Measurements from ENCODE around the gene PDS5B.
"Not testable (repeated sequence)": the region's sequence is repeated elsewhere in the genome, so short reads cannot be mapped to it uniquely, and the experiment has no call there.

Gene PDS5B

DNA sequence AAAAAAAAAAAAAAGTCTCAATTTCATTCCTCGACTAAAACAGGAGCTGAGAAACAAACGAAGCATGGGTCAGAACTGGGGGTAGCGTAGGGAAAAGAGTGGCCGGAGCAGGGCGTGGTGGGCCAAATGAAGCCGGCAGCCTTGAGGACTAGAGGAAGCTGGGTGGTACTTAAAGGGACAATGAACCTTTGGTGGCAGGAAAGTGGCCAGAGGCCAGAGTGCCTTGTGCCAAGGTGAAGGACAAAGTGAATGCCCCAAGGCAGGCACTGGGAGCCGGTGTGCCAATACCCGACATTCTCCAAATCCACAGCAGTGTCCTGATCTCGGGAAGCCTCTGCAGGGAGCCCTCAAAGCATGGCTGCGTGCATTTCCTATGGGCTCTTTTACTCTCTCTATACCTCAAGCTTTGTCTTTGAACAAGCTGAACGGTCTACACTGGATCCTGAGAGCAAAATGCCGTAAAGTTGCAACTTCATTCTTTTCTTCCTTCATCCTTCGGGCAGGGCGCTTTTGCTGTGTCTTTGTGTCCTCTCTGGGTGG, 235.0 kb downstream of the PDS5B start:
- DNase-seq = no peak

DNA sequence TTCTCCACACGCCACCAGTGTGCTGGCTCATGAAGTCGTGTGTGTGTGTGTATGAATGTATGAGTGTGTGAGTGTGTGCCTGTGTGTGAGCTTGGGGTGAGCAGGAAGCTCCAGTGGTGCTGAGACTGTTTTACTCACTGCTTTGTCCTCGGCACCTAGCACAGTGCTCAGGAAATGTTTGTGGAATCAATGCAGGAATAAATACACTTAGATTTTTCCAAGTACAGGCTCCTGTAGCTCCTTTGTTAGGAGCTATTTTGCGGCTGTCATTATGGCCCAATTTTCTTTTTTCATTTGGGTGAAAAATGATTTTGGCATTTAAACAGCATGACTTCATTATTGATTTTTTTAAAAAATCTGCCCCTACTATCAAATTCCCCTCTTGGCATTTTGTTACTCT, 236.5 kb downstream of the PDS5B start:
- no peak for DNase-seq

DNA sequence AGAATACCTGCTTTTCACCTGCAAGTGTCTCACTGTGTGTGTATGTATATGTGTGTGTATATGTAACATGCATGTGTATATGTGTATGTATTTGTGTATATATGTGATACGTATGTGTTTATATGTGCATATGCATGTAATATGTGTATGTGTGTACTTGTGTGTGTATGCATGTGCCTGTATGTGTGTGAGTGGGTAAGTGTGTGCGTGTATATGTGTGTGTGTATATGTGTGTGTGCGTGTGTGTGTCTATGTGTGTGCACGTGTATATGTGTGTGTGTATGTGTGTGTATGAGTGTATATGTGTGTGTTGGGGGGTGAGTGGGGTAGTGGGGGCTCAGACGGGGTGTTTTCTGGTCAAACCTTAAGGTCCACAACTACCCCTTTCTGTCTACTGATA, 237.3 kb downstream of the PDS5B start:
- no peak for DNase-seq

DNA sequence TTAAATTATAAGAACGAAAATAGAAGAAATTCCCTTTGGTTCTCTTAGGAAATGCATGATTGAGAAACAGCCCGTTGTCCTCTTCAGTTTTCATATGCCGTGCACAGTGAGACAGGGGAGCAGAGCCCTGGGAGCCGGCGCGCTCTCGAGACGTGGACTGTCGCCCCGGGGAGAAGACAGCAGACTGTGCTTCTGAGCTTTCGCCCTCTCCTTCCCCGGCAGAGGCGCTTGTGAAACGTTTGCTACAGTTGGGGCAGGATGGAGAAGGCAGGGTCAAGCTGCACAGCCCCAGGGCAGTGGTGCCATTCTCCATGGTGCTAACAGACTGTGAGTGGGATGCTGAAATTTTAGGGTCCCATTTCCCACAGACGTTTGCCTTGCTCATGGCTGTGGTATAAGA, 237.8 kb downstream of the PDS5B start:
- DNase-seq = no peak

DNA sequence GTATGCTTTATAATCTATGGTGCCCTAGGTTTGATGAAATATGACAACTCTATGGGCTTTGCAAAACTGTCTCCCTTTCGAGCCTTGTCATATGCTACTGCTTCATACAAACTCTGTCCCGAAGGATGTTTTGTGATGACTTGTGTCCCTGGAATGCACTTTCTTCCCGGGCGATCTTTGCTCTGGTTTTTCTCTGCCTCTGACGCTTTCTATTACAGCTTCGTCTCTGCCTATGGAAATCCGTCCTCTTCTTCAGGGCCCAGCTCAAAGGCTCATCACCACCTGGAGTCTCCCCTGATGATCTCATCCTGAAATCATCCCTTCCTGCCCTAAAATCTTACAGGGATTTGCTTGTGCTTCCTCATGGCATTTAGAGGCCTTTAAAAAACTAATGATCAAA, 238.4 kb downstream of the PDS5B start:
- no peak for DNase-seq

DNA sequence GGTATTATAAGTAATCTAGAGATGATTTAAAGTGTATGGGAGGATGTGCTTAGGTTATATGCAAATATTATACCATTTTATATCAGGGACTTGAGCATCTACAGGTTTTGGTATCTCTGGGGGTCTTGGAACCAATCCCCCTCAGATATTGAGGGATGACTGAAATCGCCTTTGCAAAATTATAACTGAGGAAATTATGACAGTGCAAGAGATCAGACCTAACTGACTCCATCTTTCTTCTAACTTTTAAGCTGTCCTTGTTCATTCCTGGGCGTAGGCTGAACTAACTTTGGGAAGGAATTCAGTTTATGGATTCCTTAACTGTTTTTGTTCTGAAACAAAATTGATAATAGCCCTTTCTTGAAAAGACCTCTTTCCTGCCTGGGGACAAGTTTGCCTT, 239.2 kb downstream of the PDS5B start:
- DNase-seq = no peak

DNA sequence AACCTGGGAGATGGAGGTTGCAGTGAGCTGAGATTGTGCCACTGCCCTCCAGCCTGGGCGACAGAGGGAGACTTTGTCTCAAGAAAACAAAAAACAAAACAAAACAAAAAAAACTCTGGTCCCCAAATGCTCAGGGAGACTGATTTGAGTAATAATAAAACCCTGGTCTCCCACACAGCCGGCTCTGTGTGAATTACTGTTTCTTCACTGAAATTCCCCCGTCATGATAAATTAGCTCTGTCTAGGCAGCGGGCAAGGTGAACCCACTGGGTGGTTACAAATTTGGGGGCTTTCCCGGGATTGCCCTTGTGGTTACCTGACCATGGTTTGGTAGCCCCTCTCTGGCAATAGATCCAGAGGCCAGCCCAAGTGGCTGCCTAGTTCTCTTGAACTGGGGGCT, 240.1 kb downstream of the PDS5B start:
- not testable (repeated sequence) for DNase-seq

Data from activated effector memory CD4-positive, alpha-beta T cell treated with Interleukin-2 at 50 U/mL for 16 hours (primary cell).